ENCODE data around the gene PHC2.

DNA sequence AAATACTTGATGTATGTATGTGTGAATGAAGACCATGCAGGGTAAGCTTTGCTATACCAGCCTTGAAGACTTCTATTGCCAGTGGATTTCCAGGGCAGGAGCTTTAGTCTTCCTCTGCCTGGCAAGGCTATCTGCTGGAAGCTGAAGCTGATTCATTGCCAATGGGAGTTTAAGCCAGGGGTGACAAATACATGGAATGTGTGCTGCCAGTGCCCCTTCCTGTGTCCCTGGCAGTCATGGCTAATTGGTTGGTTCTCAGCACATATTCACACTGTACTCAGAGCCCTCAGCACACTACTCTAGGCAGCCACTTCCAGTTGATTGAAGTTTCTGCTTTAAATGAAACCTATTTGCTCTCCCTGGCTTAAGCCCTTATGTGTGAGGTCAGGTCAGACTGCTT, 43.0 kb upstream of the PHC2 start:
- TF ChIP-seq CTCF (IDR thresholded peaks at IDR 0.05; ENCODE audit: low read length) (no peak), EZH2 (IDR thresholded peaks at IDR 0.05; ENCODE audit: borderline replicate concordance, low read length) (no peak)
